Upper lobe of left lung (tissue), 4 donors: ENCODE data around the gene DVL3.

Experiments
- POLR2A ChIP-seq, 4 donors: fragments of 450-650 bp; IDR thresholded peaks; one replicate each; pipeline ENCODE4 v1.5.1; 2016 to 2017; ENCODE audit warnings: antibody characterized with exemption in 4 of 4, mild to moderate bottlenecking in 2 of 4
- TF ChIP-seq, protein P1 (sequence below), 6 experiments: fragments of 450-650 bp in 4 of 6; fragments of 200-600 bp in 2 of 6; sonication (generic) in 2 of 6; IDR thresholded peaks; one replicate each; pipeline ENCODE4 v1.5.1; 2016 to 2019; ENCODE audit warnings: antibody characterized with exemption in 6 of 6

DNA sequence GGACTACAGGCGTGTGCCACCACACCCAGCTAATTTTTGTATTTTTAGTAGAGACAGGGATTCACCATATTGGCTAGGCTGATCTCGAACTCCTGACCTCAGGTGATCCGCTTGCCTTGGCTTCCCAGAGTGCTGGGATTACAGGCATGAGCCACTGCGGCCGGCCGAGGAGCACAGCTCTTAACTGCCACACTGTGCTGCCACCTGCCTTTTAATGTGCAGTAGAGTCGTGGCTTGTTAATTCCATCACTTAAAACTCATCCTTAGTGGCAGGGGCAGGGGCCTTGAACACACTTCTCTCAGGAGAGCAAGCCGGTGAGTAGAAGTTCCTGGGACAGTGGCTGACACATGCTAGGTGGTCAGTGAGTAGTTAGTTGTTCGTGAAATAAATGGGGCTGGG, 43.3 kb downstream of the DVL3 start:
- no peak for TF ChIP-seq POLR2A (IDR thresholded peaks at IDR 0.05)
- TF ChIP-seq, protein P1, sequence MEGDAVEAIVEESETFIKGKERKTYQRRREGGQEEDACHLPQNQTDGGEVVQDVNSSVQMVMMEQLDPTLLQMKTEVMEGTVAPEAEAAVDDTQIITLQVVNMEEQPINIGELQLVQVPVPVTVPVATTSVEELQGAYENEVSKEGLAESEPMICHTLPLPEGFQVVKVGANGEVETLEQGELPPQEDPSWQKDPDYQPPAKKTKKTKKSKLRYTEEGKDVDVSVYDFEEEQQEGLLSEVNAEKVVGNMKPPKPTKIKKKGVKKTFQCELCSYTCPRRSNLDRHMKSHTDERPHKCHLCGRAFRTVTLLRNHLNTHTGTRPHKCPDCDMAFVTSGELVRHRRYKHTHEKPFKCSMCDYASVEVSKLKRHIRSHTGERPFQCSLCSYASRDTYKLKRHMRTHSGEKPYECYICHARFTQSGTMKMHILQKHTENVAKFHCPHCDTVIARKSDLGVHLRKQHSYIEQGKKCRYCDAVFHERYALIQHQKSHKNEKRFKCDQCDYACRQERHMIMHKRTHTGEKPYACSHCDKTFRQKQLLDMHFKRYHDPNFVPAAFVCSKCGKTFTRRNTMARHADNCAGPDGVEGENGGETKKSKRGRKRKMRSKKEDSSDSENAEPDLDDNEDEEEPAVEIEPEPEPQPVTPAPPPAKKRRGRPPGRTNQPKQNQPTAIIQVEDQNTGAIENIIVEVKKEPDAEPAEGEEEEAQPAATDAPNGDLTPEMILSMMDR (IDR thresholded peaks at IDR 0.05), result no peak
